Epithelial cell of esophagus (primary cell): ENCODE measurements around the gene ATG13.

Source experiments
- DNase-seq: peaks from one replicate; pipeline ENCODE4 v3.0.0; 2010; ENCODE audit warnings: low read depth
- H3K4me3 ChIP-seq: 2 replicates; pipeline ENCODE4 v1.5.1; 2011; ENCODE audit warnings: mild to moderate bottlenecking, low read length, control low read depth
- CTCF ChIP-seq: IDR thresholded peaks from 2 replicates; pipeline ENCODE4 v1.5.1; 2011; ENCODE audit warnings: low read depth, mild to moderate bottlenecking, low read length, control low read depth, inconsistent platforms; ENCODE audit not compliant: insufficient read depth; ENCODE audit errors: missing control alignments

Gene ATG13

GRCh38 chr11:46588915-46589314, 28.4 kb upstream of the ATG13 start:
- H3K4me3 ChIP-seq: no peak overlapping the region
- peak; percentile 28 for DNase-seq
- no peak for TF ChIP-seq CTCF

GRCh38 chr11:46590740-46591605, 26.4 kb upstream of the ATG13 start:
- peak; percentile 18 for DNase-seq
- TF ChIP-seq CTCF: no peak
- peak overlapping the region; percentile 6 for H3K4me3 ChIP-seq

GRCh38 chr11:46593550-46594373, 23.6 kb upstream of the ATG13 start, which contains the start of gene AMBRA1:
Gene AMBRA1 (minus strand): TSS chr11:46594023. CDS start chr11:46548380, 45,643 bp downstream.
- TF ChIP-seq CTCF: no peak
- peak within 1 kb of the TSS; percentile 87 for H3K4me3 ChIP-seq
- DNase-seq: peak; percentile 96

GRCh38 chr11:46594374-46594700, 23.0 kb upstream of the ATG13 start:
- peak overlapping the region; percentile 87 for H3K4me3 ChIP-seq
- no peak for TF ChIP-seq CTCF
- no peak for DNase-seq

GRCh38 chr11:46594785-46595184, 22.6 kb upstream of the ATG13 start:
- H3K4me3 ChIP-seq: no peak overlapping the region
- no peak for TF ChIP-seq CTCF
- no peak for DNase-seq

GRCh38 chr11:46597155-46597554, 20.2 kb upstream of the ATG13 start:
- no peak for DNase-seq
- no peak overlapping the region for H3K4me3 ChIP-seq
- no peak for TF ChIP-seq CTCF
